Brain microvascular endothelial cell (primary cell): ENCODE data around the gene TEX47.

ENCODE experiments used
- DNase-seq: peaks from one replicate; pipeline ENCODE4 v3.0.0-alpha.2; 2020
- H3K27ac ChIP-seq: fragments of 250-450 bp; sonication (Bioruptor Pico); 2 replicates; pipeline ENCODE4 v1.5.1; 2020; ENCODE audit warnings: mild to moderate bottlenecking, moderate library complexity
- H3K27me3 ChIP-seq: fragments of 250-450 bp; sonication (Bioruptor Pico); replicated peaks from 2 replicates; pipeline ENCODE4 v1.5.1; 2020; ENCODE audit warnings: mild to moderate bottlenecking
- H3K36me3 ChIP-seq: fragments of 250-450 bp; sonication (Bioruptor Pico); replicated peaks from 2 replicates; pipeline ENCODE4 v1.5.1; 2020; ENCODE audit warnings: mild to moderate bottlenecking
- H3K4me3 ChIP-seq: 2 replicates; pipeline ENCODE4 v1.5.1; 2011; ENCODE audit warnings: low read depth, mild to moderate bottlenecking, control low read depth, low read length, moderate library complexity
- in situ Hi-C: cut with HindIII; loops from 2 replicates; pipeline ENCODE4 v1.10.0; 2017; ENCODE audit warnings: low sequenced_read_pairs, low pct_ligation_motif_present
- TF ChIP-seq, protein P1 (sequence below): IDR thresholded peaks from 2 replicates; pipeline ENCODE4 v1.5.1; 2011; ENCODE audit warnings: low read depth, mild to moderate bottlenecking, moderate library complexity, low read length, control low read depth, inconsistent platforms; ENCODE audit errors: missing control alignments

The TEX47 gene

GRCh38 chr7:88759230-88760135, 36.1 kb downstream of the TEX47 start, which contains the start of gene ZNF804B:
Gene ZNF804B, plus strand, starts transcription at chr7:88759700. Its CDS starts 277 bp downstream, at chr7:88759977.
- Histone ChIP-seq H3K4me3 (peak within 1 kb of the TSS; percentile 49), H3K27ac (no peak within 1 kb of the TSS), H3K27me3 (peaks cover 12% of the 10 kb centered on the region), H3K36me3 (no peaks in the 10 kb centered on the region)
- TF ChIP-seq, protein P1, sequence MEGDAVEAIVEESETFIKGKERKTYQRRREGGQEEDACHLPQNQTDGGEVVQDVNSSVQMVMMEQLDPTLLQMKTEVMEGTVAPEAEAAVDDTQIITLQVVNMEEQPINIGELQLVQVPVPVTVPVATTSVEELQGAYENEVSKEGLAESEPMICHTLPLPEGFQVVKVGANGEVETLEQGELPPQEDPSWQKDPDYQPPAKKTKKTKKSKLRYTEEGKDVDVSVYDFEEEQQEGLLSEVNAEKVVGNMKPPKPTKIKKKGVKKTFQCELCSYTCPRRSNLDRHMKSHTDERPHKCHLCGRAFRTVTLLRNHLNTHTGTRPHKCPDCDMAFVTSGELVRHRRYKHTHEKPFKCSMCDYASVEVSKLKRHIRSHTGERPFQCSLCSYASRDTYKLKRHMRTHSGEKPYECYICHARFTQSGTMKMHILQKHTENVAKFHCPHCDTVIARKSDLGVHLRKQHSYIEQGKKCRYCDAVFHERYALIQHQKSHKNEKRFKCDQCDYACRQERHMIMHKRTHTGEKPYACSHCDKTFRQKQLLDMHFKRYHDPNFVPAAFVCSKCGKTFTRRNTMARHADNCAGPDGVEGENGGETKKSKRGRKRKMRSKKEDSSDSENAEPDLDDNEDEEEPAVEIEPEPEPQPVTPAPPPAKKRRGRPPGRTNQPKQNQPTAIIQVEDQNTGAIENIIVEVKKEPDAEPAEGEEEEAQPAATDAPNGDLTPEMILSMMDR: no peak
- in situ Hi-C loops: no loop called here
- DNase-seq: no peak

DNA sequence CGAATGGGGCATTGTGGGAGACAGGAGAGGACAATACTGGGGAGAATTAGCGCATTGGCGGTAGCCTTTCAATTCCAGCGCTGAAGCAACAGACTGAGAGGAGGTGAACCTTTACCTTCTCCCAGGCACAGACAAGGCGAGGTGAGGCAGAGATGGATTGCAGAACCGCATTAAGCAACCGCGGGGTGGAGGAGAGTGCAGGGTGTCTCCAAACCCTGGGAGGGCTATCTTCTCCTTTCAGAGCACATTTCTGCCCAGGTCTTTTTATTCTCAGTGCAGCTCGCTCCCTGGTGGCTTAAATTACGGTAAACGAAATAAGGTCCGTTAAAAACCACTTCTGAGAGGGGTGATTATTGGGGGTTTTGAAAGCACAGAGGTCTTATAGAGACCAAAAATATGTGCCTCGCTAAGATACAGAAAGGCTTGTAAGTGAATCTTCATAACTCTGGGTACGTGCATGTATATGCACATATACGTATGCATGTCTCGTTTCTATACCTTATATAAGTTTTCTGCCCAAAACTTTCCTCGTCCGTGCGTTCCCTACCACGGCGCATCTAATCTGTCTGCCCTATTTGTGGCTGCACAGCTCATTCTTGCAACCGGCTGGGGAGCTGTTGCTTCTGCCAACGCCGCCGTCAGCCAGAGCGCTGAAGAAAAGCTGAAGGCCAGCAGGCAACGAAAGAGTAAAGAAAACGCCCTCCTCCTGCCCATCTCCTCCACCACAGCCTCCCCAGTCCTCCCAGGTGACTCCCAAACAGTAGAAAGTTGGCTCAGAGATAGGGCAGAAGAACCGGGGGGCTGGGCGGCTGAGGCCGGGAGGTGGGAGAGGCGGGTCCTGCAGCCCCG, 36.9 kb downstream of the TEX47 start:
- H3K27me3 ChIP-seq: peaks cover 12% of the 10 kb centered on the region
- H3K36me3 ChIP-seq: no peaks in the 10 kb centered on the region
- TF ChIP-seq, protein P1: peak; percentile 18
- H3K27ac ChIP-seq: no peak overlapping the region
- DNase-seq: no peak
- H3K4me3 ChIP-seq: peak overlapping the region; percentile 49
- in situ Hi-C loops: no loop called here

DNA sequence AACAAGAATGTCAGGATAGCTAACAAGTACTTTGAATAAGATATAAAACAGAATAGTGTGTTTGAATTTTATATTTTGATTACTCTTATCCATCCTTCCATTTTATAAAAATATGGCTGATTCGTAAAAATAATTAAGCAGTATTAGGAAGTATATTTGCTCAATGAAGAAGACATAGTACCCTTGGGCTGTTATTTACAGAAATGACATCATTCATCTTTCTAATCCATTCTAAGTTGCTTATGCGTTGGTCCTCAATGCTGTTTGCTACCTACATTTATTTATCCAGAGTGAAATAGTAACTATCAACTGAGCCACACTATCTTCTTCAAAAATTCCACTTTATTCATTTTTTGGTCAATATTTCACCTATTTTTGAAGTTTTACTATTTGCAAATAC, 38.2 kb downstream of the TEX47 start:
- in situ Hi-C loops: no loop called here
- Histone ChIP-seq H3K27ac (no peak overlapping the region), H3K36me3 (no peaks in the 10 kb centered on the region), H3K4me3 (no peak overlapping the region), H3K27me3 (peaks cover 12% of the 10 kb centered on the region)
- TF ChIP-seq, protein P1: no peak
- no peak for DNase-seq

- Histone ChIP-seq H3K36me3 (no peaks in the 10 kb centered on the region), H3K27me3 (peaks cover 12% of the 10 kb centered on the region), H3K27ac (no peak overlapping the region), H3K4me3 (no peak overlapping the region)
- DNase-seq: no peak
- TF ChIP-seq, protein P1: no peak
- in situ Hi-C loops: no loop called here
These were observed 38.7 kb downstream of the TEX47 start for GRCh38 chr7:88756802-88757201.

DNA sequence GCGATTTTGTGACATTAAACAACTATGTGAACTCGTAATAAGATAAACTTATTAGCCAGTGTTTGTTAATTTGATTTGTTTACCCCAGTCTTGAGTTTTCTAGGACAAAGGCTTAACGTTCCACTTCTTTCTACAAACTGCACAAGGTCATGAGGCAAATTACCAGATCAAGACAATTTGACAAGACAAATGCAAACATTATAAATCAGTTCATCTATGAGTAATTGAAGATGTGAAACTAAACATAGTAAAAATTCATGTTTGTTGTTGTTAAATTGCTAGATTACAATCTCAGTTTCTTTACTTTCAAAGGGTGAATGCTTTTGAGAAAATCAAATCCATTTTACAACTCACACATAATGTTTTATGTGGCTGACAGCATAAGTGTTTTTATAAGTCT, 49.4 kb downstream of the TEX47 start:
- Histone ChIP-seq H3K36me3 (no peaks in the 10 kb centered on the region), H3K27ac (no peak overlapping the region), H3K27me3 (no peaks in the 10 kb centered on the region), H3K4me3 (no peak overlapping the region)
- DNase-seq: no peak
- TF ChIP-seq, protein P1: no peak
- in situ Hi-C loops: no loop called here
